Retinal pigment epithelial cell (primary cell): ENCODE data around the gene PIWIL4.

Experiments
- DNase-seq: peaks from one replicate; pipeline ENCODE4 v3.0.0-alpha.2; 2010; ENCODE audit warnings: low read depth
- H3K4me3 ChIP-seq: 2 replicates; pipeline ENCODE4 v1.5.1; 2011; ENCODE audit warnings: mild to moderate bottlenecking, low read length, control low read depth, moderate library complexity
- CTCF ChIP-seq: conservative IDR thresholded peaks from 2 replicates; pipeline ENCODE4 v1.5.1; 2011; ENCODE audit warnings: low read depth, low read length, control low read depth, inconsistent platforms

Gene PIWIL4

GRCh38 chr11:94537031-94537600 lies 30.1 kb upstream of the PIWIL4 start:
- TF ChIP-seq CTCF, result no peak
- no peak for DNase-seq
- no peak overlapping the region for H3K4me3 ChIP-seq

- no peak for TF ChIP-seq CTCF
- DNase-seq, result no peak
- H3K4me3 ChIP-seq, result no peak overlapping the region
These were observed 27.7 kb upstream of the PIWIL4 start for GRCh38 chr11:94539420-94539819.

GRCh38 chr11:94543695-94544645 lies 23.2 kb upstream of the PIWIL4 start, which contains the start of gene FUT4:
TSS of gene FUT4 (plus strand) at chr11:94543921. CDS start at chr11:94544134, 213 bp downstream.
- TF ChIP-seq CTCF, result no peak
- DNase-seq, result peak; percentile 33
- peak within 1 kb of the TSS; percentile 58 for H3K4me3 ChIP-seq

- H3K4me3 ChIP-seq, result peak overlapping the region; percentile 58
- TF ChIP-seq CTCF, result no peak
- DNase-seq, result no peak
These were observed 22.4 kb upstream of the PIWIL4 start for GRCh38 chr11:94544646-94545263.

- TF ChIP-seq CTCF, result no peak
- H3K4me3 ChIP-seq, result peak overlapping the region; percentile 58
- no peak for DNase-seq
These were observed 21.7 kb upstream of the PIWIL4 start for GRCh38 chr11:94545264-94546161.

- DNase-seq, result no peak
- H3K4me3 ChIP-seq, result no peak overlapping the region
- TF ChIP-seq CTCF, result no peak
These were observed 21.1 kb upstream of the PIWIL4 start for GRCh38 chr11:94546162-94546470.
